ENCODE measurements around the gene PLET1.

The PLET1 gene

DNA sequence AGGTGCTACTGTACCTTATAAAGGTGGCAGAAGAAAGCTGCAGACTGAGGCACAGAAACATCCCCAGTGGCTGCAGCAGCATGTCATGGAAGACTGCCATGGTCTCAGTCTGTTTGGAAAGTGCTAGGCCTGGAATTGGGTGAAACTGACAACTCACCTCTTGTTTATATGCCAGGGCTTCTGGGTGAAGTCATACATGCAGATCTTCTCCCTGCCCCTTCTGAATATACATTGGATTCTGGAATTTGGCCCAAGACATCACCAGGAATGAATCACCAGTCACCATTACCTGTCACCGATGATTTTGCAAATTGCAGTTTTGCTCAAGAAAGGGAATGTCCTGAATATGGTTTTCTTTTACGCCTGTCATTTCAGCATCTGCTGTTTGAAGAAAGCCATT, at the start of gene PLET1:
TSS of gene PLET1 (minus strand) at position 371 of the 400 bp plus-strand sequence. CDS start at position 100, 271 bp downstream.
- H3K4me3 Mint-ChIP-seq = no peak within 1 kb of the TSS
- DNase-seq = no peak
- no peak within 1 kb of the TSS for H3K27ac Mint-ChIP-seq
- ATAC-seq = no peak
- H3K27me3 Mint-ChIP-seq = no peaks in the 10 kb centered on the region
- no peaks in the 10 kb centered on the region for H3K9me3 Mint-ChIP-seq
- no peaks in the 10 kb centered on the region for H3K36me3 Mint-ChIP-seq (ENCODE audit: low read depth)
- no peaks in the 10 kb centered on the region for H3K4me1 Mint-ChIP-seq

GRCh38 chr11:112310419-112310818, 49.8 kb upstream of the PLET1 start:
- Mint-ChIP-seq H3K27ac (no peak overlapping the region), H3K36me3 (ENCODE audit: low read depth) (no peaks in the 10 kb centered on the region), H3K4me3 (no peak overlapping the region), H3K27me3 (no peaks in the 10 kb centered on the region), H3K4me1 (no peaks in the 10 kb centered on the region), H3K9me3 (peaks cover 9% of the 10 kb centered on the region)
- ATAC-seq (no peak), DNase-seq (no peak)

- no peak for DNase-seq
- Mint-ChIP-seq H3K36me3 (ENCODE audit: low read depth) (no peaks in the 10 kb centered on the region), H3K4me3 (no peak overlapping the region), H3K4me1 (no peaks in the 10 kb centered on the region), H3K9me3 (peaks cover 9% of the 10 kb centered on the region), H3K27ac (no peak overlapping the region), H3K27me3 (no peaks in the 10 kb centered on the region)
- no peak for ATAC-seq
Measured at GRCh38 chr11:112308651-112309050, 48.0 kb upstream of the PLET1 start.

- Mint-ChIP-seq H3K4me1 (peaks cover 1% of the 10 kb centered on the region), H3K36me3 (ENCODE audit: low read depth) (no peaks in the 10 kb centered on the region), H3K9me3 (peaks cover 9% of the 10 kb centered on the region), H3K27ac (no peak overlapping the region), H3K4me3 (no peak overlapping the region), H3K27me3 (no peaks in the 10 kb centered on the region)
- DNase-seq = no peak
- no peak for ATAC-seq
Measured at GRCh38 chr11:112307616-112308015, 47.0 kb upstream of the PLET1 start.

DNA sequence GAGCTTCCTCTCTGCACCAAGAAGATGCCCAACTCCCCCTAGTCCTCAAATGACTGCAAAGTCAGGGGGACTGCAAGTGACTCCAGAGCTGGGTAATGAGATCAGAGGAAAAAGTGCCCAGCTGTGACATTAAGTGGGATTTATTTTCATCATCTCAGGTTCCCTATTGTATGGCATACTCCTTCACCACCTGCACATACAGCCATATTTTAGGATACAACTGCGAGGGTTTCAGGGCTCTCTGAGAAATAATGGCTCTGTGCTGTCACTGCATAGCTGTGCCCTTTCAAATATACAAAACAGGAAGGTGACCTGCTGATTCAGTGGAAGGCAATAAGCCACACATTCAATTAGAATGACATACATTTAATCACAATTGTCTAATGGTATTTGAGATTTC, 45.6 kb upstream of the PLET1 start:
- DNase-seq (no peak), ATAC-seq (no peak)
- Mint-ChIP-seq H3K36me3 (ENCODE audit: low read depth) (no peaks in the 10 kb centered on the region), H3K4me3 (no peak overlapping the region), H3K27me3 (no peaks in the 10 kb centered on the region), H3K9me3 (peaks cover 9% of the 10 kb centered on the region), H3K4me1 (peaks cover 6% of the 10 kb centered on the region), H3K27ac (no peak overlapping the region)

DNA sequence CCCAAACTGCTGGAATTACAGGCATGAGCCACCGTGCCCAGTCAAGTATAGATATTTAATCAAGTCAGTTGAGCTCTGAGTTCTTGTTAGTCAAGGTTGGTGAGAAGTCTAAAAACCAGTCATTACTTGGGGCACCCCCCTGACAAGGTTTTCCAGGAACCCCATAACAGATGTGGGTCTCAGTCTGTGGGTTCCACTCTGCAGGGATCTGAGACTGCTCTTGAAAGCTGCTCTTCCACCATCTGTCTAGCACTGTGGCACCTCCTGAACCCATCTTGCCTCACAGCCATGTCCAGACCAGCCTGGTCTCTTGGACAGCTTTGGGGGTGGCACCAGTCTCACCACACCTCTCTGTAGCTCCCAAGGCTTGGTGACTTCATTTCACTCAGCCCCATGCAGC, 44.3 kb upstream of the PLET1 start:
- Mint-ChIP-seq H3K27ac (no peak overlapping the region), H3K4me3 (no peak overlapping the region), H3K9me3 (peaks cover 9% of the 10 kb centered on the region), H3K4me1 (peaks cover 6% of the 10 kb centered on the region), H3K36me3 (ENCODE audit: low read depth) (no peaks in the 10 kb centered on the region), H3K27me3 (no peaks in the 10 kb centered on the region)
- ATAC-seq (peak; percentile 24), DNase-seq (no peak)

- Mint-ChIP-seq H3K36me3 (ENCODE audit: low read depth) (no peaks in the 10 kb centered on the region), H3K4me1 (peaks cover 10% of the 10 kb centered on the region), H3K9me3 (peaks cover 6% of the 10 kb centered on the region), H3K27ac (no peak overlapping the region), H3K27me3 (no peaks in the 10 kb centered on the region), H3K4me3 (no peak overlapping the region)
- DNase-seq (no peak), ATAC-seq (no peak)
Measured at GRCh38 chr11:112303616-112304015, 43.0 kb upstream of the PLET1 start.

DNA sequence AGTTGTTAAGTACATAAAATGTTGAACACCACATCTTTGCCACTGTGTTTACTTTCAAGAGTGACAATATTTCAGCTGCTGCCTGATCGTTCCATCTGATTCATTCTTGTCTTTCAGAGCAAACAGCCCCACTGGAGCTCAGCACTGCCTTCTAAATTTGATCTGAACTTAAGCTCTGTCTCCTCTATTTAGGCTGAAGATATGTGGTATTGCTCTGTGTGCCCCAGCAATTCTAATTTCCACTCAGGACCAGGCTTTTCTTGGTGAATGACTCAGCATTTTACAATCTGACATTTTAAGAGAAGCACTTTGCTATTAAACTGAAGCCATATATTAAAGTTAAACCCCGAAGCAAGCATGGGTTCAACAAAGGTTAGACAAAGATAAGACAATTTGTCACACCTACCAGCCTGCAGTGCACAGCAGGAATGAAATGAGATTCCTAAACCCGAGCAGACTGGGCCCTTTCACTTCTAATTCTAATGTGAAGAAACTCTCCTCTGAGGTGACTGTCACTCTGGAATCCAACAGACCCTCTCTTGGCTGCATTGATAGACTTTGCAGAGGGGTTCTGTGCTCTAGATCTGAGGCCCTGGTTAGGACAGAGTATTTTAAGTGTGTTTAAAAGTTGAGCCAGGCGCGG, 41.7 kb upstream of the PLET1 start:
- no peak overlapping the region for H3K4me3 Mint-ChIP-seq
- ATAC-seq (no peak), DNase-seq (no peak)
- no peaks in the 10 kb centered on the region for H3K9me3 Mint-ChIP-seq
- H3K4me1 Mint-ChIP-seq = peaks cover 20% of the 10 kb centered on the region
- H3K27me3 Mint-ChIP-seq = no peaks in the 10 kb centered on the region
- H3K36me3 Mint-ChIP-seq (ENCODE audit: low read depth) = no peaks in the 10 kb centered on the region
- H3K27ac Mint-ChIP-seq = no peak overlapping the region

DNA sequence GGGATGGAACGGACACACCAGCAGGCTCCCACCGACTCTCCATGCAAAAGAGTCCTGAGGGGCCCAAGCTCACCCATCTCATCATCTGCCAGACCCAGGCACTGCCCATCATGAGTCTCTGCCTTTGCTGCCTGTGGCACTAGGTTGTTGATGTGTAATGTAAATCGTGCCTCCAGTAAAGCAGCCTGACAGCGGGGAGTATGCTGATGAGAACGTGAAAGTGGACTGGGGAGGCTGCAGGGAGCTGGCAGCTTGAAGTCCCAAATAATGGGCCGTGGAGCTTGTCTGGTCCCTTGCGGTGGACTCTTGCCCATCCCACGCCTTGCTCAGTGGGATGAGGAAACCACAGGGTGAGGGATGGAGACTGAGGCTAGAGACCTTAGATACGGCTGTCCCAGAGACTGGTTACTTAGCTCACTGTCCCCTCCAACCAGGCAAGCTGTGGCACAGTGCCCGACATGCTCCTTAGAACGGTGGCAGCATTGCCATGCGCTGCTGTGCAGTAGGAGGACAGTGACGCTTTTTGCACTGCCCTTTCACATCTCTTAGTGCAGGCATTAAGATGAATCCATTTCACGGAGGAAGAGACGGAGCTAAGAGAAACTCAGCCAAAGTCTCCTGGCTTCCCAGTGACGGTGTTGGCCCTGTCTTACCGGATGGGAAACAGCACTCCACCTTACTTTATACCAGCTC, 39.6 kb upstream of the PLET1 start:
- DNase-seq (no peak), ATAC-seq (no peak)
- Mint-ChIP-seq H3K4me1 (peaks cover 30% of the 10 kb centered on the region), H3K9me3 (no peaks in the 10 kb centered on the region), H3K36me3 (ENCODE audit: low read depth) (no peaks in the 10 kb centered on the region), H3K27me3 (no peaks in the 10 kb centered on the region), H3K27ac (no peak overlapping the region), H3K4me3 (no peak overlapping the region)

- H3K27me3 Mint-ChIP-seq = no peaks in the 10 kb centered on the region
- H3K4me3 Mint-ChIP-seq = no peak overlapping the region
- H3K27ac Mint-ChIP-seq = no peak overlapping the region
- ATAC-seq (no peak), DNase-seq (no peak)
- H3K36me3 Mint-ChIP-seq (ENCODE audit: low read depth) = no peaks in the 10 kb centered on the region
- no peaks in the 10 kb centered on the region for H3K9me3 Mint-ChIP-seq
- peaks cover 30% of the 10 kb centered on the region for H3K4me1 Mint-ChIP-seq
Measured at GRCh38 chr11:112298535-112298934, 37.9 kb upstream of the PLET1 start.

GRCh38 chr11:112297248-112297866, 36.7 kb upstream of the PLET1 start:
- H3K9me3 Mint-ChIP-seq = no peaks in the 10 kb centered on the region
- H3K4me1 Mint-ChIP-seq = peaks cover 28% of the 10 kb centered on the region
- H3K27ac Mint-ChIP-seq = peak overlapping the region; percentile 55
- H3K4me3 Mint-ChIP-seq = no peak overlapping the region
- H3K27me3 Mint-ChIP-seq = no peaks in the 10 kb centered on the region
- H3K36me3 Mint-ChIP-seq (ENCODE audit: low read depth) = no peaks in the 10 kb centered on the region
- DNase-seq (peak; percentile 54), ATAC-seq (peak; percentile 91)

DNA sequence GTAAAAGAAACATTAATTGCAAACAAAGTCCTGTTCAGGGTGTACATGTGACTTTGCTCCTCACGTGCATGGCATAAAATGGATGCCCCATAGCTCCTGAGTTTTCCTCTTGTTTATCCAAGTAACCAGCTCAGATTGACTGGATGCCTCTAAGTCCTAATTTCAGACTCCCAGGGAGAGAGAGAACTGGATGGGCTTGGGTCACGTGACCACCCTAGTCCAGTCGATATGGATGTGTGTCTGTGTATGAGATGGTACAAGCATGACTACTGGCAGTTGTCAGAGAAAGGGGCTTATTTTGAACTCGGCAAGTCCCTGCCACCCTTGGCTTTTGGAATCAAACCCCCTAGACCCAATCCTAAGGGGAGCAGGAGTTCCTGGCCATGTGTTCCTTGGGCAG, 35.4 kb upstream of the PLET1 start:
- H3K4me1 Mint-ChIP-seq = peaks cover 29% of the 10 kb centered on the region
- H3K4me3 Mint-ChIP-seq = no peak overlapping the region
- H3K27ac Mint-ChIP-seq = no peak overlapping the region
- H3K36me3 Mint-ChIP-seq (ENCODE audit: low read depth) = peaks cover 2% of the 10 kb centered on the region
- ATAC-seq = no peak
- no peak for DNase-seq
- H3K27me3 Mint-ChIP-seq = no peaks in the 10 kb centered on the region
- H3K9me3 Mint-ChIP-seq = no peaks in the 10 kb centered on the region

GRCh38 chr11:112294688-112295340, 34.2 kb upstream of the PLET1 start:
- H3K27ac Mint-ChIP-seq = no peak overlapping the region
- no peaks in the 10 kb centered on the region for H3K27me3 Mint-ChIP-seq
- peaks cover 2% of the 10 kb centered on the region for H3K36me3 Mint-ChIP-seq (ENCODE audit: low read depth)
- DNase-seq (no peak), ATAC-seq (no peak)
- peaks cover 32% of the 10 kb centered on the region for H3K4me1 Mint-ChIP-seq
- no peaks in the 10 kb centered on the region for H3K9me3 Mint-ChIP-seq
- H3K4me3 Mint-ChIP-seq = no peak overlapping the region

DNA sequence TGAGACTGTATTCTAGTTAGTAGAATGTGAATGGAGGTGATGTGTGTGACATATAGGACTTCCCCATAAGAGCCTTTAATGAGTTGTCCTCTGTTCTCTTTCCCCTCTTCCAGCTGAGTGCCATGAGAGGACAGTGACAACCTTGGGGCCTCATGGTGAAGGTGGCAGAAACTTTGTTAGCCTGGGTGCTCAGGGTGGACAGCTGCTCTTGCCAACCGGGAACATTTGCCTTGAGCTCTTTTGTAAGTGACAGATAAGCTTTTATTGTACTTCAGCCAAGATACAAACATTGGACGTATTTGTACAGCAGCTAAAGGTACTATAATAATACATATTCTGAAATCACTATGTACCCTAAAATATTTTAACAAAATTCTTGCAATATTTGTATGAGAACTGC, 33.0 kb upstream of the PLET1 start:
- H3K4me3 Mint-ChIP-seq = no peak overlapping the region
- H3K4me1 Mint-ChIP-seq = peaks cover 35% of the 10 kb centered on the region
- H3K27me3 Mint-ChIP-seq = no peaks in the 10 kb centered on the region
- H3K27ac Mint-ChIP-seq = no peak overlapping the region
- H3K9me3 Mint-ChIP-seq = no peaks in the 10 kb centered on the region
- peaks cover 2% of the 10 kb centered on the region for H3K36me3 Mint-ChIP-seq (ENCODE audit: low read depth)
- no peak for DNase-seq
- no peak for ATAC-seq

Data from activated naive CD8-positive, alpha-beta T cell treated with anti-CD3 and anti-CD28 coated beads, Interleukin-2, amount 50 U/mL, for 24 hours (primary cell).